Mesodermal cell (in vitro differentiated cells): ENCODE results near the gene LGALS9C.
"Not testable (repeated sequence)": the region's sequence is repeated elsewhere in the genome, so short reads cannot be mapped to it uniquely, and the experiment has no call there.

Experiments used
- H3K27ac ChIP-seq: 2 replicates; pipeline ENCODE4 v1.7.0; 2013; ENCODE audit warnings: mild to moderate bottlenecking, low read depth, low read length, moderate library complexity; ENCODE audit not compliant: severe bottlenecking
- H3K36me3 ChIP-seq: 2 replicates; pipeline ENCODE4 v1.7.1; 2013; ENCODE audit warnings: mild to moderate bottlenecking, low read length, moderate library complexity; ENCODE audit not compliant: control insufficient read depth, insufficient read depth
- H3K4me1 ChIP-seq: one replicate; pipeline ENCODE4 v1.7.1; 2013; ENCODE audit warnings: mild to moderate bottlenecking, low read length; ENCODE audit not compliant: insufficient read depth, control insufficient read depth, poor library complexity, severe bottlenecking
- H3K4me3 ChIP-seq: 2 replicates; pipeline ENCODE4 v1.7.0; 2013; ENCODE audit warnings: low read length, control low read depth, mild to moderate bottlenecking; ENCODE audit not compliant: insufficient read depth, poor library complexity, severe bottlenecking; ENCODE audit errors: extremely low read depth
- H3K9me3 ChIP-seq: 2 replicates; pipeline ENCODE4 v1.7.1; 2013; ENCODE audit warnings: mild to moderate bottlenecking, low read length, moderate library complexity; ENCODE audit not compliant: control insufficient read depth
- WGBS, 2 experiments: methylation state at CpG; one replicate each; pipeline ENCODE4 v1.1.5; 2013; ENCODE audit warnings: missing lambda C conversion rate in 2 of 2; ENCODE audit not compliant: insufficient coverage in 2 of 2; 5-methylcytosine and 5-hydroxymethylcytosine counted together

The LGALS9C gene

GRCh38 chr17:18500281-18500680 lies 23.7 kb downstream of the LGALS9C start:
- no CpG with 5 or more reads among the region's 10 CpGs for WGBS, 2 experiments

GRCh38 chr17:18500816-18501215 lies 24.2 kb downstream of the LGALS9C start:
- not testable (repeated sequence) for H3K9me3 ChIP-seq, H3K4me3 ChIP-seq, H3K4me1 ChIP-seq, H3K36me3 ChIP-seq, H3K27ac ChIP-seq
- WGBS, 2 experiments: no CpG with 5 or more reads among the region's 18 CpGs

More at GRCh38 chr17:18500281-18500680, 23.7 kb downstream of the LGALS9C start:
- H3K9me3 ChIP-seq, H3K4me3 ChIP-seq, H3K36me3 ChIP-seq, H3K27ac ChIP-seq, H3K4me1 ChIP-seq: not testable (repeated sequence)

- WGBS, 2 experiments: no CpG with 5 or more reads among the region's 5 CpGs
- H3K4me1 ChIP-seq, H3K9me3 ChIP-seq, H3K27ac ChIP-seq, H3K4me3 ChIP-seq, H3K36me3 ChIP-seq: not testable (repeated sequence)
Observed at GRCh38 chr17:18503221-18503620, 26.6 kb downstream of the LGALS9C start.

GRCh38 chr17:18507729-18508128 lies 31.1 kb downstream of the LGALS9C start:
- H3K36me3 ChIP-seq, H3K9me3 ChIP-seq, H3K27ac ChIP-seq, H3K4me3 ChIP-seq, H3K4me1 ChIP-seq: not testable (repeated sequence)
- 100% methylated on average over 1 of the region's 9 CpGs; no CpG with 5 or more reads in 1 of the 2 experiments for WGBS, 2 experiments

- H3K4me1 ChIP-seq, H3K27ac ChIP-seq, H3K9me3 ChIP-seq, H3K36me3 ChIP-seq, H3K4me3 ChIP-seq: not testable (repeated sequence)
- 100% methylated on average over 1 to 3 of the region's 3 CpGs for WGBS, 2 experiments
Observed at GRCh38 chr17:18508667-18509066, 32.1 kb downstream of the LGALS9C start.

GRCh38 chr17:18521100-18521499 lies 44.5 kb downstream of the LGALS9C start:
- no CpG with 5 or more reads among the region's 8 CpGs for WGBS, 2 experiments
- not testable (repeated sequence) for H3K9me3 ChIP-seq, H3K4me3 ChIP-seq

GRCh38 chr17:18525015-18525414 lies 48.4 kb downstream of the LGALS9C start:
- H3K9me3 ChIP-seq, H3K36me3 ChIP-seq, H3K4me1 ChIP-seq, H3K4me3 ChIP-seq, H3K27ac ChIP-seq: not testable (repeated sequence)
- WGBS, 2 experiments: no CpG with 5 or more reads among the region's 9 CpGs

More at GRCh38 chr17:18521100-18521499, 44.5 kb downstream of the LGALS9C start:
- not testable (repeated sequence) for H3K4me1 ChIP-seq, H3K27ac ChIP-seq, H3K36me3 ChIP-seq

- not testable (repeated sequence) for H3K4me1 ChIP-seq
- WGBS, 2 experiments: 100% methylated on average over 1 of the region's 12 CpGs; no CpG with 5 or more reads in 1 of the 2 experiments
Observed at GRCh38 chr17:18526168-18526800, 49.7 kb downstream of the LGALS9C start.

GRCh38 chr17:18527354-18527753 lies 50.8 kb downstream of the LGALS9C start:
- H3K4me3 ChIP-seq, H3K36me3 ChIP-seq, H3K27ac ChIP-seq, H3K9me3 ChIP-seq, H3K4me1 ChIP-seq: not testable (repeated sequence)
- WGBS, 2 experiments: 83 to 100% methylated on average over 3 of the region's 8 CpGs

More at GRCh38 chr17:18526168-18526800, 49.7 kb downstream of the LGALS9C start:
- H3K36me3 ChIP-seq, H3K9me3 ChIP-seq, H3K4me3 ChIP-seq, H3K27ac ChIP-seq: not testable (repeated sequence)

- H3K4me3 ChIP-seq, H3K36me3 ChIP-seq, H3K27ac ChIP-seq, H3K4me1 ChIP-seq, H3K9me3 ChIP-seq: not testable (repeated sequence)
- no CpG with 5 or more reads among the region's 6 CpGs for WGBS, 2 experiments
Observed at GRCh38 chr17:18528435-18528834, 51.8 kb downstream of the LGALS9C start.

GRCh38 chr17:18528899-18529500 lies 52.4 kb downstream of the LGALS9C start:
- H3K27ac ChIP-seq, H3K36me3 ChIP-seq, H3K9me3 ChIP-seq, H3K4me3 ChIP-seq, H3K4me1 ChIP-seq: not testable (repeated sequence)
- 67 to 100% methylated on average over 1 of the region's 4 CpGs for WGBS, 2 experiments
